Measurements from ENCODE around the gene CRYBB2. TPM values are rescaled to one million over a fixed set of nuclear protein-coding genes. Genes with fewer than 3 reads are reported as not detected.

The CRYBB2 gene
- total RNA-seq, 4 donors from 2014 or later, result not detected

DNA sequence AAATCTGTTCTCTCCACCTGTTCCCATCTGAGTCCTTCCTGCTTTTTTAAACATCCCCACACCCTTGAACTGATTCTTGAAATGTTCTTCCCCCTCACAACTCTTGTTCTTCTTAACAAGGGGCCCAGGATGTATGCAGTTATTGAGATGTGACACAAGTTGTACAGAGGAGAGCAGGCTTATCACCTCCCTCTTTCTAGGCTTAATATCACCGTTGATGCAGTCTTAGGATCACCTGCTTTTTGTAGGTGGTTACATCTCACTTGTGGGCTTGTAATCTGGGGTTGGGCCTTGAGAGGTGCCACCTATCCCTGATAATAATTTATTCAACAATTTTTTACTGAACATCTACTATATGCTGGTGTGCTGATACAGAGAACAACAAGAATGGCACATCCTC is 13.6 kb upstream of the CRYBB2 start:
- no peaks in the 10 kb centered on the region for H3K9me3 ChIP-seq
- peaks cover 0 to 9% (median 0%) of the 10 kb centered on the region in 3 donors for H3K36me3 ChIP-seq
- DNase-seq (ENCODE audit: low spot score in 2 of 2), result no peak
- H3K4me1 ChIP-seq, result no peaks in the 10 kb centered on the region
- H3K27ac ChIP-seq, result no peak overlapping the region
- no peaks in the 10 kb centered on the region for H3K27me3 ChIP-seq
- H3K4me3 ChIP-seq, result no peak overlapping the region
- 91 to 93% methylated on average over 1 of the region's 1 CpG for WGBS, 2 donors
- TF ChIP-seq, protein P1, sequence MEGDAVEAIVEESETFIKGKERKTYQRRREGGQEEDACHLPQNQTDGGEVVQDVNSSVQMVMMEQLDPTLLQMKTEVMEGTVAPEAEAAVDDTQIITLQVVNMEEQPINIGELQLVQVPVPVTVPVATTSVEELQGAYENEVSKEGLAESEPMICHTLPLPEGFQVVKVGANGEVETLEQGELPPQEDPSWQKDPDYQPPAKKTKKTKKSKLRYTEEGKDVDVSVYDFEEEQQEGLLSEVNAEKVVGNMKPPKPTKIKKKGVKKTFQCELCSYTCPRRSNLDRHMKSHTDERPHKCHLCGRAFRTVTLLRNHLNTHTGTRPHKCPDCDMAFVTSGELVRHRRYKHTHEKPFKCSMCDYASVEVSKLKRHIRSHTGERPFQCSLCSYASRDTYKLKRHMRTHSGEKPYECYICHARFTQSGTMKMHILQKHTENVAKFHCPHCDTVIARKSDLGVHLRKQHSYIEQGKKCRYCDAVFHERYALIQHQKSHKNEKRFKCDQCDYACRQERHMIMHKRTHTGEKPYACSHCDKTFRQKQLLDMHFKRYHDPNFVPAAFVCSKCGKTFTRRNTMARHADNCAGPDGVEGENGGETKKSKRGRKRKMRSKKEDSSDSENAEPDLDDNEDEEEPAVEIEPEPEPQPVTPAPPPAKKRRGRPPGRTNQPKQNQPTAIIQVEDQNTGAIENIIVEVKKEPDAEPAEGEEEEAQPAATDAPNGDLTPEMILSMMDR (IDR thresholded peaks at IDR 0.05), result no peak
- no peak for TF ChIP-seq EP300 (IDR thresholded peaks at IDR 0.05)
- TF ChIP-seq POLR2A (IDR thresholded peaks at IDR 0.05), result no peak

GRCh38 chr22:25206998-25207397 is 12.4 kb upstream of the CRYBB2 start:
- H3K27ac ChIP-seq, result no peak overlapping the region
- no peaks in the 10 kb centered on the region for H3K9me3 ChIP-seq
- no peak overlapping the region for H3K4me3 ChIP-seq
- H3K27me3 ChIP-seq, result no peaks in the 10 kb centered on the region
- no peak for TF ChIP-seq POLR2A (IDR thresholded peaks at IDR 0.05)
- TF ChIP-seq, protein P1 (IDR thresholded peaks at IDR 0.05), result no peak
- no peak for TF ChIP-seq EP300 (IDR thresholded peaks at IDR 0.05)
- no peak for DNase-seq (ENCODE audit: low spot score in 2 of 2)
- WGBS, 2 donors, result 82 to 91% methylated on average over 8 to 16 of the region's 21 CpGs
- no peaks in the 10 kb centered on the region for H3K36me3 ChIP-seq
- no peaks in the 10 kb centered on the region for H3K4me1 ChIP-seq

GRCh38 chr22:25207553-25208157 is 11.8 kb upstream of the CRYBB2 start:
- no peak overlapping the region for H3K4me3 ChIP-seq
- no peaks in the 10 kb centered on the region for H3K4me1 ChIP-seq
- no peak for DNase-seq (ENCODE audit: low spot score in 2 of 2)
- H3K27ac ChIP-seq, result no peak overlapping the region
- H3K27me3 ChIP-seq, result no peaks in the 10 kb centered on the region
- TF ChIP-seq EP300 (IDR thresholded peaks at IDR 0.05) (no peak), POLR2A (IDR thresholded peaks at IDR 0.05) (no peak)
- TF ChIP-seq, protein P1 (IDR thresholded peaks at IDR 0.05), result no peak
- peaks cover 0 to 6% (median 0%) of the 10 kb centered on the region in 4 donors for H3K9me3 ChIP-seq
- WGBS, 2 donors, result 66 to 97% methylated on average over 1 to 2 of the region's 2 CpGs
- H3K36me3 ChIP-seq, result no peaks in the 10 kb centered on the region

DNA sequence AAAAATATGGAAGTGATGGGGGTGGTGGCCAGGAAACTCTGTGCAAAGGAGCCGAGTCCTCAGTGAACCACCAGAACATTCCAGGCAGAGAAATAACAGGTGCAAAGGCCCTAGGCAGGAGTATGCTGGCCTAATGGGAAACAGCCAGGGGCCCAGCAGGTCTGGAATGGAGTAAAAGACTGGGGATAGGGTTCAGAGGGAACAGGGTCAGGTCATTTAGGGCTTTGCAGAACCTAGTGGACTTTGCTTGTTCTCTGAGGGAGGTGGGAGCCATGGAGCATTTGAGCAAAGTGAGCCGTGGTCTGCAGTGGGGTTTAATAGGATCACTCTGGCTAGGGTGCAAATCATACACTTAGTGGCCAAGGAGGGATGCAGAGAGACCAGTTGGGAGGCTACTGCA is 11.1 kb upstream of the CRYBB2 start:
- no peaks in the 10 kb centered on the region for H3K4me1 ChIP-seq
- no peak overlapping the region for H3K4me3 ChIP-seq
- peaks cover 0 to 13% (median 0%) of the 10 kb centered on the region in 4 donors for H3K9me3 ChIP-seq
- DNase-seq (ENCODE audit: low spot score in 2 of 2), result no peak
- no peak overlapping the region for H3K27ac ChIP-seq
- H3K27me3 ChIP-seq, result no peaks in the 10 kb centered on the region
- 77 to 80% methylated on average over 2 of the region's 2 CpGs for WGBS, 2 donors
- TF ChIP-seq EP300 (IDR thresholded peaks at IDR 0.05) (no peak), POLR2A (IDR thresholded peaks at IDR 0.05) (no peak)
- TF ChIP-seq, protein P1 (IDR thresholded peaks at IDR 0.05), result no peak
- H3K36me3 ChIP-seq, result no peaks in the 10 kb centered on the region

DNA sequence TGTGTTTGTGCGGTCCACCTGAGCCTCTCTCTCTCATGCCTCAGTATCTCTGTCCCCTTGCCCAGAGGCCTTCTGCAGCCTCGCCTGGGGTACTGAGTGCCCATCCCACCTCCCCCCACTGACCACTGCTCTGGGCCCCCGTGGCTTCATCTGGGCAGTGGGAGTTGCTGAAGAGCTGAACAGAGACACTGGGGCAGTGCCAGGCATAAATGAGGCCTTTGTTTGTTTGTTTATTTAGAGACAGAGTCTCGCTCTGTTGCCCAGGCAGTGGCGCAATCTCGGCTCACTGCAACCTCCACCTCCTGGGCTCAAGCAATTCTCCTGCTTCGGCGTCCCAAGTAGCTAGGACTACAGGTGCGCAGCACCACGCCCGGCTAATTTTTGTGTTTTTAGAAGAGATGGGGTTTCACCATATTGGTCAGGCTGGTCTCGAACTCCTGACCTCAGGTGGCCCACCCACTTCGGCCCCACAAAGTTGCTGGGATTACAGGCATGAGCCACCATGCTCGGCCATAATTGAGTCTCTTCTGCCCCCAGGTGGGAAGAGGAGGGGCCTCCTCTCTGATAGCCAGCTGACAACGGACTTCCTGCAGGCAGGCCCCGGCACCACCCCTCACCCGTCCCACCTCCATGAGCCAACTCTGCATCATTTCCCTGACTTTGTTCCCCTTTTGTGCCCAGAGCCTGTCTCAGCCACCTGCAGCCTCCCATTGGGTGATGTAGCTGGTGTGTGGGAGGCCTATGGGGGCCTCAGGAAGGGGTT is 10.5 kb upstream of the CRYBB2 start:
- no peak for TF ChIP-seq EP300 (IDR thresholded peaks at IDR 0.05)
- TF ChIP-seq POLR2A (IDR thresholded peaks at IDR 0.05), result no peak
- TF ChIP-seq, protein P1 (IDR thresholded peaks at IDR 0.05), result no peak
- Histone ChIP-seq H3K27ac (no peak overlapping the region), H3K4me1 (no peaks in the 10 kb centered on the region), H3K9me3 (peaks cover 0 to 19% (median 0%) of the 10 kb centered on the region in 4 donors), H3K36me3 (no peaks in the 10 kb centered on the region), H3K27me3 (no peaks in the 10 kb centered on the region), H3K4me3 (no peak overlapping the region)
- no peak for DNase-seq (ENCODE audit: low spot score in 2 of 2)
- 71 to 75% methylated on average over 17 of the region's 17 CpGs for WGBS, 2 donors

Data from tibial nerve (tissue), 4 donors.